PFSK-1 (cell line): ENCODE data around the gene RDH14.

Experiments used
- POLR2AphosphoS5 ChIP-seq: IDR thresholded peaks from 2 replicates; pipeline ENCODE4 v1.6.1; 2012; ENCODE audit warnings: low read depth, mild to moderate bottlenecking, control low read depth, low read length, moderate library complexity
- REST ChIP-seq, 2 experiments: IDR thresholded peaks; 2 replicates each; pipeline versions ENCODE4 v1.6.1 to v1.8.0; 2011 to 2012; ENCODE audit warnings: low read depth in 2 of 2, low read length in 2 of 2, control low read depth in 1 of 2, inconsistent platforms in 1 of 2, mild to moderate bottlenecking in 1 of 2, moderate library complexity in 1 of 2; ENCODE audit not compliant: insufficient read depth in 1 of 2

DNA sequence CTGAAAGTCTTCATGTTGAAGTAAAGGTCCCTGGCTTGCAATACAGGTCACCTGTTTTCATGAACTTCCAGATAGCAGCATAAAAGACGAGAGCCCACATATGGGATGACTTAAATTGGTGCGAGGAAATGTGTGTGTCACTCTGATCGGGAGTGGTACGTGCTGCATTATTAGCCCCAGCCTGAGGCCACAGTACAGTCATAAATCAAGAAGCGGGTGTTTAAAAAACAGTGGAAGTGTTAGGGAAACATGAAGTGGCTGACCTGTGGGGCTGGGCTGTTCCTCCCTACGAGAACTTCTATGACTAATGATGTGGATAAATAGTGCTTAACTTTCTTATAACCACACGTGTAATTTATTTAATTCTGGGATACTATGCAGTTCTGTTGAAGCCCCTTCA lies 24.4 kb downstream of the RDH14 start:
- TF ChIP-seq POLR2AphosphoS5 (no peak), REST (IDR thresholded peaks at IDR 0.05; ENCODE audit: insufficient read depth in 1 of 2, low read depth in 2 of 2, low read length in 2 of 2) (no peak)
